Panc1 (cell line): ENCODE results near the gene WWOX. TPM values are rescaled to one million over a fixed set of nuclear protein-coding genes. Genes with fewer than 3 reads are reported as not detected.

ENCODE experiments used
- ATAC-seq: fragments of 200-7000 bp; cut with Tn5 transposase; 2 replicates; pipeline ENCODE4 v1.9.1; 2020; ENCODE audit warnings: mild to moderate bottlenecking, moderate library complexity
- BruUV-seq: library from RNA; stranded (reverse); fragments of 400-500 nt; replicated peaks from 2 replicates; lab custom pipeline; 2021; lab: Mats Ljungman, UMichigan
- CTCF ChIA-PET: fragments of 300-600 bp; sonication (Branson Sonifier 250); formaldehyde crosslinking; loops from one replicate; lab custom pipeline; 2022; ENCODE audit warnings: antibody characterized with exemption; lab: Charles Lee
- POLR2A ChIA-PET: fragments of 300-600 bp; sonication (Branson Sonifier 250); formaldehyde crosslinking; loops from one replicate; lab custom pipeline; 2022; ENCODE audit warnings: antibody characterized with exemption; lab: Charles Lee
- DNase-seq: peaks from one replicate; pipeline ENCODE4 v3.0.0-alpha.2; 2010; ENCODE audit warnings: low read depth, low spot score
- H3K27ac ChIP-seq: 2 replicates; pipeline ENCODE4 v1.5.1; 2011; ENCODE audit warnings: mild to moderate bottlenecking, low read length, inconsistent platforms
- H3K27me3 ChIP-seq: fragments of 200-500 bp; sonication (Bioruptor generic); 2 replicates; pipeline ENCODE4 v1.6.0; 2014; ENCODE audit warnings: low read length, inconsistent platforms; ENCODE audit not compliant: control insufficient read depth, insufficient read depth
- H3K36me3 ChIP-seq: fragments of 200-500 bp; sonication (Bioruptor generic); 2 replicates; pipeline ENCODE4 v1.5.1; 2014; ENCODE audit warnings: inconsistent platforms, mild to moderate bottlenecking, low read length, moderate library complexity; ENCODE audit not compliant: control insufficient read depth, insufficient read depth
- H3K4me1 ChIP-seq: 2 replicates; pipeline ENCODE4 v1.5.1; 2011; ENCODE audit warnings: inconsistent platforms, mild to moderate bottlenecking, low read length, moderate library complexity; ENCODE audit not compliant: control insufficient read depth, insufficient read depth
- H3K4me3 ChIP-seq, 2 experiments: 2 replicates each; pipeline ENCODE4 v1.5.1; 2011 to 2012; ENCODE audit warnings: low read depth in 2 of 2, low read length in 2 of 2, mild to moderate bottlenecking in 2 of 2, inconsistent platforms in 1 of 2, moderate library complexity in 1 of 2
- H3K9me3 ChIP-seq: fragments of 200-500 bp; sonication (Bioruptor generic); 2 replicates; pipeline ENCODE4 v1.5.1; 2014; ENCODE audit warnings: low read depth, mild to moderate bottlenecking, inconsistent platforms, low read length, moderate library complexity; ENCODE audit not compliant: control insufficient read depth, insufficient read depth
- CTCF ChIP-seq: fragments of 450-650 bp; IDR thresholded peaks from 2 replicates; pipeline ENCODE4 v1.5.1; 2017; ENCODE audit warnings: mild to moderate bottlenecking
- POLR2AphosphoS5 ChIP-seq: IDR thresholded peaks from 2 replicates; pipeline ENCODE4 v1.6.1; 2012; ENCODE audit warnings: mild to moderate bottlenecking, low read depth, low read length, moderate library complexity
- SIN3A ChIP-seq: IDR thresholded peaks from 2 replicates; pipeline ENCODE4 v1.6.1; 2012; ENCODE audit warnings: low read depth, mild to moderate bottlenecking, low read length, moderate library complexity, borderline replicate concordance; ENCODE audit not compliant: insufficient read depth
- TCF7L2 ChIP-seq: IDR thresholded peaks from 2 replicates; pipeline ENCODE4 v1.6.1; 2011; ENCODE audit warnings: mild to moderate bottlenecking, low read depth, low read length, inconsistent platforms
- in situ Hi-C: cut with HindIII; loops from 2 replicates; pipeline ENCODE4 v1.10.0; 2016; ENCODE audit warnings: low sequenced_read_pairs, low pct_unique_long_range_greater_than_20kb
- intact Hi-C: fragments of 100-400 bp; cut with micrococcal nuclease; formaldehyde crosslinking; loops from one replicate; pipeline ENCODE4 v1.10.0; 2022; ENCODE audit not compliant: unreplicated experiment
- total RNA-seq: library from RNA; stranded (reverse); gene quantifications from one replicate; pipeline ENCODE4 v1.2.1, GENCODE V29; 2021; ENCODE audit not compliant: unreplicated experiment
- TF ChIP-seq, protein P1 (sequence below), 2 experiments: IDR thresholded peaks; 2 replicates each; pipeline ENCODE4 v1.6.1; 2011 to 2012; ENCODE audit warnings: low read depth in 2 of 2, control low read depth in 1 of 2, low read length in 1 of 2, mild to moderate bottlenecking in 1 of 2, moderate library complexity in 1 of 2; ENCODE audit not compliant: insufficient read depth in 1 of 2

The WWOX gene
- total RNA-seq, 1 experiment from 2014 or later: 12.5 TPM

DNA sequence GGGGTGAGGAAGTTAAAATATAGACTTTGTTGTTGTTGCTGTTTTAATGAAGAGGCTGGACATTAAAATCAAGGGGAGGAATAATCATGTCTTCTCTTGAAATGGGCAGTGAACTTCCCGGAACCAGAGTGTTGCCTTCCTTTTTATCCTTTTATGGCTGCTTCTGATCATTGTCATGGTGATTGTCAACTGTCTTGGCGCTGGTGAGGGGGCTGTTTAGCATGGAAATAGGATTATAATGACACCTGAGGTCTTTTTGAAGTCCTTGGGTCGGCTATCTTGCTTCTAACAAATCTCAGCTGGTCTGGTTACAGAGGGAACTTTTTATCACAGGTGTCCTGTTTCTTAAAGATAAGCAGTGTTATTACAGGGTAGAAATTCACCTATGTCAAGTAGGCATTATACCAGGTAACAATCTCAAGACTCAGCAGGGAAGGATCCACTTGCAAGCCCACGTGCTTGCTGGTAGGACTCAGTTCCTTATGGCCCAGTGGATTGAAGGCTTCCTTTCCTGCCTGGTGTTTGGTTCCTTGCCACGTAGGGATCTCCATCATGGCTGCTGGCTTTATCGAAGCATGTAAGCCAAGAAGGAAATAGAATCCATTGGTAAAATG, 349.3 kb downstream of the WWOX start:
- Histone ChIP-seq H3K4me3 (no peak overlapping the region), H3K4me1 (no peaks in the 10 kb centered on the region), H3K27ac (no peak overlapping the region), H3K36me3 (no peaks in the 10 kb centered on the region), H3K27me3 (no peaks in the 10 kb centered on the region), H3K9me3 (no peaks in the 10 kb centered on the region)
- CTCF ChIA-PET: no interaction called here
- POLR2A ChIA-PET: no interaction called here
- BruUV-seq: no TSS peak
- TF ChIP-seq, protein P1, sequence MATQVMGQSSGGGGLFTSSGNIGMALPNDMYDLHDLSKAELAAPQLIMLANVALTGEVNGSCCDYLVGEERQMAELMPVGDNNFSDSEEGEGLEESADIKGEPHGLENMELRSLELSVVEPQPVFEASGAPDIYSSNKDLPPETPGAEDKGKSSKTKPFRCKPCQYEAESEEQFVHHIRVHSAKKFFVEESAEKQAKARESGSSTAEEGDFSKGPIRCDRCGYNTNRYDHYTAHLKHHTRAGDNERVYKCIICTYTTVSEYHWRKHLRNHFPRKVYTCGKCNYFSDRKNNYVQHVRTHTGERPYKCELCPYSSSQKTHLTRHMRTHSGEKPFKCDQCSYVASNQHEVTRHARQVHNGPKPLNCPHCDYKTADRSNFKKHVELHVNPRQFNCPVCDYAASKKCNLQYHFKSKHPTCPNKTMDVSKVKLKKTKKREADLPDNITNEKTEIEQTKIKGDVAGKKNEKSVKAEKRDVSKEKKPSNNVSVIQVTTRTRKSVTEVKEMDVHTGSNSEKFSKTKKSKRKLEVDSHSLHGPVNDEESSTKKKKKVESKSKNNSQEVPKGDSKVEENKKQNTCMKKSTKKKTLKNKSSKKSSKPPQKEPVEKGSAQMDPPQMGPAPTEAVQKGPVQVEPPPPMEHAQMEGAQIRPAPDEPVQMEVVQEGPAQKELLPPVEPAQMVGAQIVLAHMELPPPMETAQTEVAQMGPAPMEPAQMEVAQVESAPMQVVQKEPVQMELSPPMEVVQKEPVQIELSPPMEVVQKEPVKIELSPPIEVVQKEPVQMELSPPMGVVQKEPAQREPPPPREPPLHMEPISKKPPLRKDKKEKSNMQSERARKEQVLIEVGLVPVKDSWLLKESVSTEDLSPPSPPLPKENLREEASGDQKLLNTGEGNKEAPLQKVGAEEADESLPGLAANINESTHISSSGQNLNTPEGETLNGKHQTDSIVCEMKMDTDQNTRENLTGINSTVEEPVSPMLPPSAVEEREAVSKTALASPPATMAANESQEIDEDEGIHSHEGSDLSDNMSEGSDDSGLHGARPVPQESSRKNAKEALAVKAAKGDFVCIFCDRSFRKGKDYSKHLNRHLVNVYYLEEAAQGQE (IDR thresholded peaks at IDR 0.05; ENCODE audit: insufficient read depth in 1 of 2, low read depth in 2 of 2, low read length in 1 of 2): no peak
- TF ChIP-seq TCF7L2: no peak
- no peak for TF ChIP-seq SIN3A
- TF ChIP-seq POLR2AphosphoS5: no peak
- no peak for TF ChIP-seq CTCF
- in situ Hi-C loops (no loop called here), intact Hi-C loops (no loop called here)
- ATAC-seq (no peak), DNase-seq (no peak)

DNA sequence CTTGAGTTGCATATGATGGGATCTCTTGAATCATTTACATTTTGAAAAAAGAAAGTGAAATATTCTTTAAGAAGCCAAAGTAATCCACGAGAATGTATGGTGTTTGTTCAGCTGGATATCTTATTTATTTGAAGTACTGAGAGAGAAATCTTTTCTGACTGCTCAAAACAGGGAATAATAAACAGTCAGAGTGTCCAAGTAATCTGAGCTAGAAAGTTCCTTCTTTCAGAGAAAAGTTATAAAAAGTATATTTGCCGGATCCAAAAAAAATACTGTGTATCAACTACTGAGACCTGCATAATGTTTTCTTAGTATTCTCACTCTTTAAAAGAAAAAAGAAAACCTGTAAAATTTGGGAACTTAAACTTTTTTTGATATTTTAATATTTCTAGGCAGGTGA, 350.8 kb downstream of the WWOX start:
- POLR2A ChIA-PET: no interaction called here
- no peaks in the 10 kb centered on the region for H3K4me1 ChIP-seq
- intact Hi-C loops (no loop called here), in situ Hi-C loops (no loop called here)
- CTCF ChIA-PET: no interaction called here
- no peak overlapping the region for H3K4me3 ChIP-seq
- no peak for DNase-seq
- BruUV-seq: no TSS peak
- TF ChIP-seq, protein P1 (IDR thresholded peaks at IDR 0.05; ENCODE audit: insufficient read depth in 1 of 2, low read depth in 2 of 2, low read length in 1 of 2): no peak
- H3K9me3 ChIP-seq: no peaks in the 10 kb centered on the region
- no peaks in the 10 kb centered on the region for H3K27me3 ChIP-seq
- no peak for ATAC-seq
- H3K27ac ChIP-seq: no peak overlapping the region
- no peaks in the 10 kb centered on the region for H3K36me3 ChIP-seq
